Endodermal cell (in vitro differentiated cells): ENCODE data around the gene ZMIZ1. TPM values are rescaled to one million over a fixed set of nuclear protein-coding genes. Genes with fewer than 3 reads are reported as not detected.

Experiments used
- DNase-seq: peaks from one replicate; pipeline ENCODE4 v3.0.0-alpha.2; 2017
- H3K27ac ChIP-seq: 2 replicates; pipeline ENCODE4 v1.5.1; 2013; ENCODE audit warnings: mild to moderate bottlenecking, low read depth, low read length, moderate library complexity
- H3K27me3 ChIP-seq: 2 replicates; pipeline ENCODE4 v1.6.1; 2013; ENCODE audit warnings: mild to moderate bottlenecking, low read length, moderate library complexity; ENCODE audit not compliant: insufficient read depth, control insufficient read depth, poor library complexity, severe bottlenecking
- H3K36me3 ChIP-seq: 2 replicates; pipeline ENCODE4 v1.7.0; 2013; ENCODE audit warnings: mild to moderate bottlenecking, low read length, moderate library complexity; ENCODE audit not compliant: control insufficient read depth, insufficient read depth
- H3K4me1 ChIP-seq: one replicate; pipeline ENCODE4 v1.7.0; 2013; ENCODE audit warnings: low read length; ENCODE audit not compliant: control insufficient read depth, insufficient read depth
- H3K4me3 ChIP-seq: 2 replicates; pipeline ENCODE4 v1.5.1; 2013; ENCODE audit warnings: mild to moderate bottlenecking, low read length, moderate library complexity
- H3K9ac ChIP-seq: 2 replicates; pipeline ENCODE4 v1.6.1; 2013; ENCODE audit warnings: mild to moderate bottlenecking, low read length, moderate library complexity; ENCODE audit not compliant: poor library complexity, severe bottlenecking; ENCODE audit errors: extremely low read depth
- H3K9me3 ChIP-seq: 2 replicates; pipeline ENCODE4 v1.6.1; 2013; ENCODE audit warnings: mild to moderate bottlenecking, low read length, moderate library complexity; ENCODE audit not compliant: control insufficient read depth
- H3K27ac Mint-ChIP-seq: 2 replicates; pipeline ENCODE4 v1.8.0; 2020; ENCODE audit warnings: mixed read lengths
- H3K27me3 Mint-ChIP-seq: 2 replicates; pipeline ENCODE4 v1.8.0; 2021; ENCODE audit warnings: mild to moderate bottlenecking, mixed read lengths; ENCODE audit not compliant: insufficient read depth
- H3K36me3 Mint-ChIP-seq: 2 replicates; pipeline ENCODE4 v1.8.0; 2020; ENCODE audit warnings: low read depth, mixed read lengths
- H3K4me1 Mint-ChIP-seq: 2 replicates; pipeline ENCODE4 v1.8.0; 2020; ENCODE audit warnings: mixed read lengths
- H3K4me3 Mint-ChIP-seq: 2 replicates; pipeline ENCODE4 v1.8.0; 2020; ENCODE audit warnings: mild to moderate bottlenecking, moderate library complexity, mixed read lengths
- H3K9me3 Mint-ChIP-seq: 2 replicates; pipeline ENCODE4 v1.8.0; 2020; ENCODE audit warnings: mild to moderate bottlenecking, mixed read lengths
- WGBS, 2 experiments: methylation state at CpG; one replicate each; pipeline versions ENCODE4 v1.1.5 to v1.1.7; 2013; ENCODE audit warnings: missing lambda C conversion rate in 2 of 2, mixed read lengths in 1 of 2; ENCODE audit not compliant: insufficient coverage in 1 of 2, insufficient read length in 1 of 2; 5-methylcytosine and 5-hydroxymethylcytosine counted together
- total RNA-seq, 2 donors: library from RNA; stranded (reverse); fragmentation: NEBNext Ultra II Directional in 1 of 2; extraction: Animal tissue kit (Norgen Biotek cat#: 25700) in 1 of 2; gene quantifications; 2 replicates in 1 of 2; 3 replicates in 1 of 2; pipeline ENCODE4 v1.2.1, GENCODE V29; 2021
- TF ChIP-seq, protein P1 (sequence below): fragments of 200-600 bp; sonication (generic); conservative IDR thresholded peaks from 2 replicates; pipeline ENCODE4 v1.5.0; 2021; ENCODE audit warnings: antibody characterized with exemption, mild to moderate bottlenecking

The ZMIZ1 gene
- total RNA-seq, 2 donors from 2014 or later: 65.3 to 67.5 TPM

DNA sequence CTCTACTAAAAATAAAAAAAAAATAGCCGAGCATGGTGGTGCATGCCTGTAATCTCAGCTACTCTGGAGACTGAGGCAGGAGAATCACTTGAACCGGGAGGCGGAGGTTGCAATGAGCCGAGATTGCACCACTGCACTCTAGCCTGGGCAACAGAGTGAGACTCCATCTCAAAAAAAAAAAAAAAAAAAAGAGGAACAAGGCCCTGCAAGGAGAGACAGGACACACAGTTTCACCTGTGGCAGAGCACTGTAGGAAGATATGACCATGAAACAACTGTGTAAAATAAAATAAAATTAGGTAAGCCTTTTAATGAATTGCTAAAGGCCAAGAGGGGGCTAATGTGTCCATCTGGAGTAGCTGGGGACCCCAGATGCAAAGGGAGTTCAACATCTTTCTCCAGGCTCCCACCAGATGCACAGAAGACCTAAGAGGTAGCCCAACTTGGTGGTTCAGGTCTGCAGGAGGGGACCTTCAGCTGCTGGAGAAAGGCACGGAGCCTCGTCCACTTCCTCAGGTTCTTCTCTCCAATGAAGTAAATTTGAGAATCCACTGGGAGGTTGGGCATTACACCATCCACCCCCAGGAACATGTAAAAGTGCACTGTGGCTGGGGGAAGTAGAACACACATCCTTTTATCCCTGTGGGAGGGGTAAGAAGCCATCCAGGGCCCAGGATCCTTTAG, 291.2 kb downstream of the ZMIZ1 start:
- no peaks in the 10 kb centered on the region for H3K4me1 Mint-ChIP-seq
- WGBS, 2 experiments: 85 to 93% methylated on average over 4 to 6 of the region's 6 CpGs
- no peak for DNase-seq
- no peak overlapping the region for H3K4me3 ChIP-seq
- no peak overlapping the region for H3K4me3 Mint-ChIP-seq
- peaks cover 10% of the 10 kb centered on the region for H3K27me3 Mint-ChIP-seq
- peaks cover 2% of the 10 kb centered on the region for H3K36me3 ChIP-seq
- H3K9ac ChIP-seq: no peak overlapping the region
- H3K9me3 ChIP-seq: no peaks in the 10 kb centered on the region
- peaks cover 2% of the 10 kb centered on the region for H3K9me3 Mint-ChIP-seq
- TF ChIP-seq, protein P1, sequence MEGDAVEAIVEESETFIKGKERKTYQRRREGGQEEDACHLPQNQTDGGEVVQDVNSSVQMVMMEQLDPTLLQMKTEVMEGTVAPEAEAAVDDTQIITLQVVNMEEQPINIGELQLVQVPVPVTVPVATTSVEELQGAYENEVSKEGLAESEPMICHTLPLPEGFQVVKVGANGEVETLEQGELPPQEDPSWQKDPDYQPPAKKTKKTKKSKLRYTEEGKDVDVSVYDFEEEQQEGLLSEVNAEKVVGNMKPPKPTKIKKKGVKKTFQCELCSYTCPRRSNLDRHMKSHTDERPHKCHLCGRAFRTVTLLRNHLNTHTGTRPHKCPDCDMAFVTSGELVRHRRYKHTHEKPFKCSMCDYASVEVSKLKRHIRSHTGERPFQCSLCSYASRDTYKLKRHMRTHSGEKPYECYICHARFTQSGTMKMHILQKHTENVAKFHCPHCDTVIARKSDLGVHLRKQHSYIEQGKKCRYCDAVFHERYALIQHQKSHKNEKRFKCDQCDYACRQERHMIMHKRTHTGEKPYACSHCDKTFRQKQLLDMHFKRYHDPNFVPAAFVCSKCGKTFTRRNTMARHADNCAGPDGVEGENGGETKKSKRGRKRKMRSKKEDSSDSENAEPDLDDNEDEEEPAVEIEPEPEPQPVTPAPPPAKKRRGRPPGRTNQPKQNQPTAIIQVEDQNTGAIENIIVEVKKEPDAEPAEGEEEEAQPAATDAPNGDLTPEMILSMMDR: no peak
- H3K36me3 Mint-ChIP-seq: peaks cover 22% of the 10 kb centered on the region
- peaks cover 6% of the 10 kb centered on the region for H3K27me3 ChIP-seq
- no peaks in the 10 kb centered on the region for H3K4me1 ChIP-seq
- H3K27ac Mint-ChIP-seq: no peak overlapping the region
- H3K27ac ChIP-seq: no peak overlapping the region

DNA sequence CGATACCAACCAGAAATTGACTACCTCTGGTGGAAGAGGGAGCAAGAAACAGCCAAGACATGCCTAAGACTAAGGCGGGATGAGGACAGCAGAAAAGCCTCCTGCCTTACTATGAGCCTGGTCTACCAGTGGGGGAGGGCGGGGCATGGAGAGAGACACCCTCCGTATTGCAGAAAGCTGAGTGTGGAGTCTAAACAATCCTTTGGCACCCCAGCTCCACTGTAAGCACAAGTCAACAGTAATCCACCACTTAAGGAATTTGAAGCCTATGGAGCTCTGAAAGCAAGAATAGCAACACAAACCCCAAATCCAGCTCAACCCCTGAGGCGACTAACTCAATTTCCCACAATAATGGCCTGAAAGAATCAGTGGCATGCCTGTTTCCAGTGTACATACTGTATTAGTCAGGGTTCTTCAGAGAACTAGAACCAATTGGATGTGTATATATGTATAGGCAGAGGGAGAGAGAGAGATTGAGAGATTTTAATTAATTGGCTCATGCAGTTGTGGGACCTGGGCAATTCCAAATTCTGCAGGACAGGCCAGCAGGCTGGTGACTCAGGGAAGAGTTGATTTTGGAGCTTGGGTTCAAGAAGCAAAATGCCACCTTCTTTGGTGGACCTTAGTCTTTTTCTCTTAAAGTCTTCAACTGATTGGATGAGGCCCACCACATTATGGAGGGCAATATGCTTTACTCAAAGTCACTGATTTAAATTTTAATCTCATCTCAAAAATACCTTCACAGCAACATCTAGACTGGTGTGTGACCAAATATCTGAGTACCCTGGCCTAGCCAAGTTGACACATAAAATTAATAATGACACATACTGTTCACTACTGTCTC, 292.0 kb downstream of the ZMIZ1 start:
- 96 to 100% methylated on average over 2 to 5 of the region's 5 CpGs for WGBS, 2 experiments
- Histone ChIP-seq H3K4me3 (no peak overlapping the region), H3K36me3 (no peaks in the 10 kb centered on the region), H3K9me3 (no peaks in the 10 kb centered on the region), H3K27ac (no peak overlapping the region), H3K9ac (no peak overlapping the region), H3K4me1 (no peaks in the 10 kb centered on the region), H3K27me3 (peaks cover 12% of the 10 kb centered on the region)
- Mint-ChIP-seq H3K27me3 (peaks cover 10% of the 10 kb centered on the region), H3K27ac (no peak overlapping the region), H3K9me3 (peaks cover 2% of the 10 kb centered on the region), H3K36me3 (peaks cover 15% of the 10 kb centered on the region), H3K4me1 (no peaks in the 10 kb centered on the region), H3K4me3 (no peak overlapping the region)
- TF ChIP-seq, protein P1: no peak
- no peak for DNase-seq

DNA sequence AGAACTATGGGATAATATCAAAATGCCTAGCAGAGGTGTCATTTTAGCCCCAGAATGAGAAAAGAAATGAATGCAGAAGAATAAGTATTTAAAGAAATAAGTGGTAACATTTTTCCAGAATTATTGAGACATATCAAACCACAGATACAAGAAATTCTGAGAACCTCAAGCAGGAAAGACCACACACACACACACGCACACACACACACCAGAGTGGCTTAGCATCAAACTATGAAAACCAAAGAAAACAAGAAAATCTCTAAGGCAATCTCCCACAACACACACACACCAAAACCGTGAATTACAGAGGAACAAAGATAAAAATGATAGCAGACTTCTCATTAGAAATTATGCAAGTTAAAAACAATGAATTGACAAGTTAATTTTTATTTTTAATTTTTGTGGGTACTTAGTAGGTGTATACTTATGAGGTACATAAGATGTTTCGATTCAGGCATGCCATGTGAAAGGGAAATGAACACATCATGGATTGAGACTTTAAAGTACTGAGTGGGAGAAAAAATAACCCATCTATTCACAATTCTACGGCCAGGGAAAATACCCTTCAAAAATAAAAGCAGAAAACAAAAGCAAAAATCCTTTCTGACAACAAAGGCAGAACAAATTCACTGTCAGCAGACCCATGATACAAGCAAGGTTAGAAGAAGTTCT, 293.1 kb downstream of the ZMIZ1 start:
- H3K9ac ChIP-seq: no peak overlapping the region

More for the DNA sequence above, 293.1 kb downstream of the ZMIZ1 start:
- WGBS, 2 experiments: 92 to 93% methylated on average over 2 of the region's 4 CpGs
- no peaks in the 10 kb centered on the region for H3K4me1 ChIP-seq
- H3K27me3 ChIP-seq: peaks cover 12% of the 10 kb centered on the region
- no peak for DNase-seq
- Mint-ChIP-seq H3K9me3 (peaks cover 2% of the 10 kb centered on the region), H3K27ac (no peak overlapping the region), H3K4me1 (no peaks in the 10 kb centered on the region), H3K36me3 (peaks cover 7% of the 10 kb centered on the region), H3K4me3 (no peak overlapping the region), H3K27me3 (peaks cover 16% of the 10 kb centered on the region)
- H3K27ac ChIP-seq: no peak overlapping the region
- H3K9me3 ChIP-seq: no peaks in the 10 kb centered on the region
- H3K4me3 ChIP-seq: no peak overlapping the region
- no peaks in the 10 kb centered on the region for H3K36me3 ChIP-seq
- TF ChIP-seq, protein P1: no peak
